ENCODE data around the gene TLR4. TPM values are rescaled to one million over a fixed set of nuclear protein-coding genes. Genes with fewer than 3 reads are reported as not detected.

Gene TLR4
- polyA plus RNA-seq, 1 experiment: 5.4 TPM

DNA sequence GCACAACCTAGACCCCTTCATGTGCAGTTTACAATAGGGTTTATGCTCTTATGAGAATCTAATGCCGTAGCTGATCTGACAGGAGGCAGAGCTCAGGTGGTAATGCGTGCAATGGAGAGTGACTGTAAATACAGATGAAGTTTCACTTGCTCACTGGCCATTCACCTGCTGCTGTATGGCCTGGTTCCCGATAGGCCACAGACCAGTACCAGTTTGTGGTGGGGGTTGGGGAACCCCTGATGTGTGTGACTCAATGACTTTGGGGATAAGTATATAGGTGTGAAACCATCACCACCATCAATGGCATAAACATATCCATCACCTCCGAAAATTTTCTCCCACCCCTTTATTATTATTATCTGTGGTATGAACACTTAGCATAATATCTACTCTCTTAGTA is 42.1 kb downstream of the TLR4 start:
- Histone ChIP-seq H3K4me3 (ENCODE audit: low read depth, low read length) (no peak overlapping the region), H3K36me3 (ENCODE audit: control insufficient read depth, insufficient read depth, low read length) (no peaks in the 10 kb centered on the region), H3K27me3 (ENCODE audit: control insufficient read depth, insufficient read depth, low read length) (peaks cover 1% of the 10 kb centered on the region)
- no peak for TF ChIP-seq CTCF (IDR thresholded peaks at IDR 0.05; ENCODE audit: insufficient read depth, low read depth, low read length)
- CTCF ChIA-PET: no interaction called here
- POLR2A ChIA-PET: no interaction called here
- no peak for DNase-seq (ENCODE audit: low read depth)

DNA sequence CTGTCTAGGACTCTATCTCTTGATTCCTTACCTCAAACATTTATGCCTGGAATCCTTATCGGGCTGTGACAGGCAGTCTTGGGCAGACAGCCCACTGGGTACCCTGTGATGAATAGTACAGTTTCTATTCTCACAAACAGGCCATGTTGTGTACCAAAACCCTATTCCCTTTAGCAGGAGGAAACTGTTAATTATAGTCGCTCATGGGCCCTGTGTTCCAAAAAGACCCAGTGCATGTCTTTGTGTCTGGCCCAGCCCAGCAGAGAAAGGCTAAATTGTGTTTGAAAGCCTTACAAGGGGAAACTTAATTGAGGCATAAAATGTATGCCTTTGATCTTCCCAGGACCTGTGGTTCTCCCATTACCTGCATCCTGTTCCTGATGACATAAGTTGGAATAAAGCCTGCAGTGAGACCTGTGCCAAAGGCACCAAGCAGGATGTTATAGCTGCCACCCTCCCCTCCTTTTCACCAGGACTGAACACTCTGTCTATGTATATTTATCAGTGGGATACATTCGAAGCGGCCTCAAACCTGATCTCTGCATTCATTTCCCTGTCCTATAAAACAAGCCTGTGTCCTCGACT is 43.3 kb downstream of the TLR4 start:
- POLR2A ChIA-PET: no interaction called here
- no peak overlapping the region for H3K4me3 ChIP-seq (ENCODE audit: low read depth, low read length)
- no peak for TF ChIP-seq CTCF (IDR thresholded peaks at IDR 0.05; ENCODE audit: insufficient read depth, low read depth, low read length)
- DNase-seq (ENCODE audit: low read depth): no peak
- CTCF ChIA-PET: no interaction called here
- H3K27me3 ChIP-seq (ENCODE audit: control insufficient read depth, insufficient read depth, low read length): peaks cover 1% of the 10 kb centered on the region
- no peaks in the 10 kb centered on the region for H3K36me3 ChIP-seq (ENCODE audit: control insufficient read depth, insufficient read depth, low read length)

DNA sequence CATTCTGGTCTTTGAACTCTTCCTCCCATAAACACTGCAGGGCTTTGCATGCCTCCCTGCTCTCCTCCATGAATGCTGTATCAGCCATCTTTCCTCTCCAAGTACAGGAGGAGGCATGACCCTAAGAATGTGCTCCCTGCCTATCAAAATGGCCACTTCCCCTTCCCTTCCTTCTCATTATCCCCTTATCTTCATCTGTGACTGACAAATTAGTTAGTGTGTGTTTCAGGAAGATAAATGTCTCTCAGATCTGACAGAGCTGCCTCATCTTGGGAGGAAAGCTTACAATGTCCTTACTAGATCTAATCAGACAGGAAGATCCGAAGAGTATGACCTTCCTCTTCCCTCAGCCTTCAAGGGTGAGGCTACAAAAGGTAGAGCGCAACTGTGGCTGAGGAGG is 46.2 kb downstream of the TLR4 start:
- no peak for TF ChIP-seq CTCF (IDR thresholded peaks at IDR 0.05; ENCODE audit: insufficient read depth, low read depth, low read length)
- Histone ChIP-seq H3K27me3 (ENCODE audit: control insufficient read depth, insufficient read depth, low read length) (no peaks in the 10 kb centered on the region; the same call in none of the 2 replicates), H3K36me3 (ENCODE audit: control insufficient read depth, insufficient read depth, low read length) (no peaks in the 10 kb centered on the region), H3K4me3 (ENCODE audit: low read depth, low read length) (no peak overlapping the region)
- POLR2A ChIA-PET: no interaction called here
- CTCF ChIA-PET: no interaction called here
- DNase-seq (ENCODE audit: low read depth): no peak

DNA sequence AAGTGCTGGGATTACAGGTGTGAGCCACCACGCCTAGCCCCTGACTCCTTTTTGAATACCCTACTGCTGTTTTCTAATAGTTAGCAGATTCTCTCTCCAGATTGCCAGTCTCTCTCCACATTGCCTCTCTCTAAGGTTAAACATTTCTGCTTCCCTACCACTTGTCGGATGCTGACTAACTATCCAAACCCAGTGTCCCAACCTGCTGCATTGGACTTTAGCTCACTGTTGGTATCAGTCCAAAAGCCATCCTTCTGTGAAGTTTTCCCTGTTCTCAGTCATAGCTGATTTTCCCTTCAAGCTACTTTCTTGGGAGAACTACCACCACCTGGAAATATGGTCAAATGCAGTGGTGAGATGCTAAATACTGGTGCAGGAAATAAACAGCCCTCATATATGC is 48.7 kb downstream of the TLR4 start:
- Histone ChIP-seq H3K4me3 (ENCODE audit: low read depth, low read length) (no peak overlapping the region), H3K36me3 (ENCODE audit: control insufficient read depth, insufficient read depth, low read length) (no peaks in the 10 kb centered on the region), H3K27me3 (ENCODE audit: control insufficient read depth, insufficient read depth, low read length) (no peaks in the 10 kb centered on the region; the same call in none of the 2 replicates)
- TF ChIP-seq CTCF (IDR thresholded peaks at IDR 0.05; ENCODE audit: insufficient read depth, low read depth, low read length): no peak
- POLR2A ChIA-PET: no interaction called here
- CTCF ChIA-PET: interaction anchor here (1.4 to 1.6 kb wide), 2 partner anchors 10 to 16 kb away, joined by 3 to 7 read pairs; no protein-coding TSS in a partner anchor
- DNase-seq (ENCODE audit: low read depth): no peak

DNA sequence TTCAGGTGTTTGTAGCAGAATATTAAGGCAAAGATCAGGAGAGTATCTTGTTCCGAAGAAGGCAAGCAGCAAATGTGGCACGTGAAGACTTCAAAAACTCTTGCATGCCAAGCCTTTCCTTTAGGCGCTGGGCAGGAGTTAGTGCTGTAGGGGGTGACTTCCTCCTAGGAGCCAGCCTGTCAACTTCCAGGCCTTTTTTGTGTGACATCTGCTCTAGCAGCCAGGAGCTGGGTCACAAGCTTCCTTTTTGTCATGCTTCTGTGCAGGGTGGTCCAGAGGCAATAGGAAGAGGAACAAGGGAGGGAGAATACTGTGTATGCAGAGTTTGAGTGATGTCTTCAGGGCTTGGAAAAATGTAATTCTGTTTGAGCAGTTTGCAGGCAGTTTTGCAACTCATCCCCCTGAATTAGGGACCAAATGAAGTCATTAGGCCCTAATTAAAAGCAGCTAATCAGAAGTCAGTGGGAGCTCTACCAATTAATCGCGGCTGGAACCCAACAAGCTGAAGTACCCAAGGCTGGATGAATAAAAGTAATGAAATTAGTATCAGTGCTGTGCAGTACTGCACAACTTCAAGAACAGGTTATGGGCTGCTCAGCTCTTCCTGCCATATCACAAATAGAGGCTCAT is 53.5 kb downstream of the TLR4 start:
- DNase-seq (ENCODE audit: low read depth): no peak
- ChIA-PET CTCF (interaction anchor here (0.6 to 1.1 kb wide), 2 partner anchors 9 to 856 kb away, joined by 3 read pairs; no protein-coding TSS in a partner anchor), POLR2A (no interaction called here)
- H3K36me3 ChIP-seq (ENCODE audit: control insufficient read depth, insufficient read depth, low read length): no peaks in the 10 kb centered on the region
- H3K27me3 ChIP-seq (ENCODE audit: control insufficient read depth, insufficient read depth, low read length): no peaks in the 10 kb centered on the region; the same call in 1 of the 2 replicates
- H3K4me3 ChIP-seq (ENCODE audit: low read depth, low read length): no peak overlapping the region
- no peak for TF ChIP-seq CTCF (IDR thresholded peaks at IDR 0.05; ENCODE audit: insufficient read depth, low read depth, low read length)
